ENCODE results near the gene RASGRF2.

Gene RASGRF2, protein sequence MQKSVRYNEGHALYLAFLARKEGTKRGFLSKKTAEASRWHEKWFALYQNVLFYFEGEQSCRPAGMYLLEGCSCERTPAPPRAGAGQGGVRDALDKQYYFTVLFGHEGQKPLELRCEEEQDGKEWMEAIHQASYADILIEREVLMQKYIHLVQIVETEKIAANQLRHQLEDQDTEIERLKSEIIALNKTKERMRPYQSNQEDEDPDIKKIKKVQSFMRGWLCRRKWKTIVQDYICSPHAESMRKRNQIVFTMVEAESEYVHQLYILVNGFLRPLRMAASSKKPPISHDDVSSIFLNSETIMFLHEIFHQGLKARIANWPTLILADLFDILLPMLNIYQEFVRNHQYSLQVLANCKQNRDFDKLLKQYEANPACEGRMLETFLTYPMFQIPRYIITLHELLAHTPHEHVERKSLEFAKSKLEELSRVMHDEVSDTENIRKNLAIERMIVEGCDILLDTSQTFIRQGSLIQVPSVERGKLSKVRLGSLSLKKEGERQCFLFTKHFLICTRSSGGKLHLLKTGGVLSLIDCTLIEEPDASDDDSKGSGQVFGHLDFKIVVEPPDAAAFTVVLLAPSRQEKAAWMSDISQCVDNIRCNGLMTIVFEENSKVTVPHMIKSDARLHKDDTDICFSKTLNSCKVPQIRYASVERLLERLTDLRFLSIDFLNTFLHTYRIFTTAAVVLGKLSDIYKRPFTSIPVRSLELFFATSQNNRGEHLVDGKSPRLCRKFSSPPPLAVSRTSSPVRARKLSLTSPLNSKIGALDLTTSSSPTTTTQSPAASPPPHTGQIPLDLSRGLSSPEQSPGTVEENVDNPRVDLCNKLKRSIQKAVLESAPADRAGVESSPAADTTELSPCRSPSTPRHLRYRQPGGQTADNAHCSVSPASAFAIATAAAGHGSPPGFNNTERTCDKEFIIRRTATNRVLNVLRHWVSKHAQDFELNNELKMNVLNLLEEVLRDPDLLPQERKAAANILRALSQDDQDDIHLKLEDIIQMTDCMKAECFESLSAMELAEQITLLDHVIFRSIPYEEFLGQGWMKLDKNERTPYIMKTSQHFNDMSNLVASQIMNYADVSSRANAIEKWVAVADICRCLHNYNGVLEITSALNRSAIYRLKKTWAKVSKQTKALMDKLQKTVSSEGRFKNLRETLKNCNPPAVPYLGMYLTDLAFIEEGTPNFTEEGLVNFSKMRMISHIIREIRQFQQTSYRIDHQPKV (N-terminal part only)

DNA sequence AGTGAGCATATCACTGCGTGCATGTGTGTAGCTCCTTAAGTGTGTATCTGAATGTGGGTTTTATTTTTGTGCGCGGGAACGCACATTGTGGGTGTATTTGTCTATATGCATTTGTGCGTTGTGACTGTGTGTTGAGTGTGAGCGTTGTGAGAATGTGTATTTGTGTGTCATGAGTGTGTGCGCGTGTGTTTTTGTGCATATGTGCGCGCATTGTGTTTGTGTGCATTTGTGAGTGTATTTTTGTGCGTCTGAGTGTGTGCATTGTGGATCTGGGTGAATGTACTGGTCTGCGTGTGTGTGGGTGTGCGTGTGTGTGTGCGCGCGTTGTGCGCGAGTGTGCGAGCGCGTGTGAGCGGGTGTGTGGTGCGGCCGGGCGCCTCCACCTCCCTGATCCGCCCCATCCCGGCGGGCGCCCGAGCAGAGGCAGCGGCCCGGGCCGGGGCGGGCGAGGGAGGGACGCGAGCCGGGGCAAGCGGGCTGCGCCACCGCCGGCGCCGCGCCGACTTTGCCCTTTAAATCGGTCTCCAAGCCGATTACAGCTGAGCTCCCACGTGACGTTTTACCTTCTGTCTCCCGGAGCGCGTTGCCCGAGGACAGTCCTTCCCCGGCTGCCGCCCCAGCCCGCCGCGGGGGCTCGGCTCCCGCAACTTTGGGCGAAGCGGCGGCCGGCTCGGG lies at the start of gene RASGRF2:
RASGRF2 (plus strand) TSS at position 596 of the 675 bp plus-strand sequence. CDS start 376 bp downstream, outside the sequence.
- ChIA-PET POLR2A (no interaction called here), CTCF (interaction anchor here (0.6 kb wide), 1 partner anchor 235 kb away, joined by 3 read pairs; no protein-coding TSS in a partner anchor)
- DNase-seq (ENCODE audit: extremely low spot score), result peak; percentile 67
- TF ChIP-seq CTBP1 (IDR thresholded peaks at IDR 0.05; ENCODE audit: borderline replicate concordance), result no peak
- TF ChIP-seq, protein P1, sequence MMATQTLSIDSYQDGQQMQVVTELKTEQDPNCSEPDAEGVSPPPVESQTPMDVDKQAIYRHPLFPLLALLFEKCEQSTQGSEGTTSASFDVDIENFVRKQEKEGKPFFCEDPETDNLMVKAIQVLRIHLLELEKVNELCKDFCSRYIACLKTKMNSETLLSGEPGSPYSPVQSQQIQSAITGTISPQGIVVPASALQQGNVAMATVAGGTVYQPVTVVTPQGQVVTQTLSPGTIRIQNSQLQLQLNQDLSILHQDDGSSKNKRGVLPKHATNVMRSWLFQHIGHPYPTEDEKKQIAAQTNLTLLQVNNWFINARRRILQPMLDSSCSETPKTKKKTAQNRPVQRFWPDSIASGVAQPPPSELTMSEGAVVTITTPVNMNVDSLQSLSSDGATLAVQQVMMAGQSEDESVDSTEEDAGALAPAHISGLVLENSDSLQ (IDR thresholded peaks at IDR 0.05), result no peak
- no peak for TF ChIP-seq FOXK2 (IDR thresholded peaks at IDR 0.05)
- no peak for TF ChIP-seq FOXM1 (IDR thresholded peaks at IDR 0.05; ENCODE audit: borderline replicate concordance)
- TF ChIP-seq ELF4 (IDR thresholded peaks at IDR 0.05), result no peak
- no peak for TF ChIP-seq ARNT (IDR thresholded peaks at IDR 0.05)
- no peak for TF ChIP-seq SUZ12 (IDR thresholded peaks at IDR 0.05)
- no peak for TF ChIP-seq FOXA1 (IDR thresholded peaks at IDR 0.05)
- TF ChIP-seq HDGF (IDR thresholded peaks at IDR 0.05; ENCODE audit: borderline replicate concordance), result no peak
- TF ChIP-seq TARDBP (IDR thresholded peaks at IDR 0.05), result no peak
- no peak for TF ChIP-seq NFRKB (IDR thresholded peaks at IDR 0.05)
- TF ChIP-seq L3MBTL2 (conservative IDR thresholded peaks at IDR 0.05), result no peak
- no peak for TF ChIP-seq SP1 (IDR thresholded peaks at IDR 0.05)
- no peak for TF ChIP-seq BHLHE40 (IDR thresholded peaks at IDR 0.05; ENCODE audit: borderline replicate concordance)
- TF ChIP-seq ZNF384 (IDR thresholded peaks at IDR 0.05), result no peak
- TF ChIP-seq LEF1 (IDR thresholded peaks at IDR 0.05; ENCODE audit: borderline replicate concordance), result no peak

DNA sequence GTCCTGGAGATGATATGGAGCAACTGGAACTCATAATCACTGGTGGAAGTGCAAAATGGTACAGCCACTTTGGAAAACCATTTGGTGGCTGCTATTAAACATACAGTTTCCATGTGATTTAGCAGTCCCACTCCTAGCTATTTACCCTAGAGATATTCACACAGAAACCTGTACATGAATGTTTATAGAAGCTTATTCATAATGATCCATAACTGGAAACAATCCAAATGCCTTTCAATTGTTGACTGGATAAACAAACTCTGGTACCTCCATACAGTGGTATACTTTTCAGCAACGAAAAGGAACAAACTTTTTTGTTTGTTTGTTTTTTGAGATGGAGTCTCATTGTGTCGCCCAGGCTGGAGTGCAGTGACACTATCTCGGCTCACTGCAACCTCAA lies 47.7 kb upstream of the RASGRF2 start:
- no peak for TF ChIP-seq SP1 (IDR thresholded peaks at IDR 0.05)
- no peak for TF ChIP-seq BHLHE40 (IDR thresholded peaks at IDR 0.05; ENCODE audit: borderline replicate concordance)
- TF ChIP-seq, protein P1 (IDR thresholded peaks at IDR 0.05), result no peak
- DNase-seq (ENCODE audit: extremely low spot score), result no peak
- CTCF ChIA-PET, result no interaction called here
- POLR2A ChIA-PET, result no interaction called here

DNA sequence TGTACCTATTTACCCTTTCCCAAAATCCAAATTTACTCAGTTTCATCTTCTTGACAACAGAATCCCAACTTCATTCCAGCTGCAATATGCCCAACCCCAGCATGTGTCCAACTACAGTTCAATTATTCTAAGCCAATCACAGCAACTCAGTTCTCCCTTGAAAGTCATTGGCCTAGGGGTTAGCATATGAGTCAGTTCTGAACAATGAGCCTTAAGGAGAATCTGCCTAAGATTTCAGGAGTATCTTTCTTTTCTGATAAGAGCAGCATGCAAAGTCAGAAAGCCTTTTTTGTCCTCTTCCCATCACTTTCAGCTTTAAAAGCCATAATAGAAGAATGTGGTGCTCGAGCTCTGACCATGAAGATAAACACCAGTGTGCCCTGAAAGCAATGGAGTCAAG lies 44.4 kb upstream of the RASGRF2 start:
- CTCF ChIA-PET, result no interaction called here
- DNase-seq (ENCODE audit: extremely low spot score), result no peak
- no peak for TF ChIP-seq FOXA1 (IDR thresholded peaks at IDR 0.05)
- no peak for TF ChIP-seq ARNT (IDR thresholded peaks at IDR 0.05)
- no peak for TF ChIP-seq FOXM1 (IDR thresholded peaks at IDR 0.05; ENCODE audit: borderline replicate concordance)
- no peak for TF ChIP-seq L3MBTL2 (conservative IDR thresholded peaks at IDR 0.05)
- TF ChIP-seq SUZ12 (IDR thresholded peaks at IDR 0.05), result no peak
- TF ChIP-seq, protein P1 (IDR thresholded peaks at IDR 0.05), result no peak
- no peak for TF ChIP-seq LEF1 (IDR thresholded peaks at IDR 0.05; ENCODE audit: borderline replicate concordance)
- no peak for TF ChIP-seq BHLHE40 (IDR thresholded peaks at IDR 0.05; ENCODE audit: borderline replicate concordance)
- no peak for TF ChIP-seq NFRKB (IDR thresholded peaks at IDR 0.05)
- TF ChIP-seq ZNF384 (IDR thresholded peaks at IDR 0.05), result no peak
- no peak for TF ChIP-seq SP1 (IDR thresholded peaks at IDR 0.05)
- no peak for TF ChIP-seq FOXK2 (IDR thresholded peaks at IDR 0.05)
- TF ChIP-seq CTBP1 (IDR thresholded peaks at IDR 0.05; ENCODE audit: borderline replicate concordance), result no peak
- no peak for TF ChIP-seq ELF4 (IDR thresholded peaks at IDR 0.05)
- no peak for TF ChIP-seq HDGF (IDR thresholded peaks at IDR 0.05; ENCODE audit: borderline replicate concordance)
- POLR2A ChIA-PET, result no interaction called here

DNA sequence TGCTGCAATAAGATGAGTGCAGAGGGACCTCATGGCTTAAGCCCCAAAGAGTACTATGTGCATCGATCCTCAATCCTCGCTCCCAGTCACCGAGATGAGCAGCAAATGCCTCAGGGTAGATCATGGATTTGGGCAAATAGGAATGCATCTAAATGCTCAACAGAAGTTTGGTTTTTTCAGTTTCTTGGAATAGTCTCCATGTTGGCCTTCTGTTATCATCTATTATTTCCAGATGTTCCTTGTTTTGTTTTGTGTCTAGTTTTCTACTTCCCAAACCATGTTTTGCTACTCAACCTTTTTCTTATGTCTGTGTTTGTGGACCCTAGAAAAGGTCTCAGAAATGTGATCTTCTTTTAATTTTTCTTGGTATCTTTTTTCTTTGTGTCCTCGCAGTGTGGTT lies 43.5 kb upstream of the RASGRF2 start:
- ChIA-PET CTCF (no interaction called here), POLR2A (interaction anchor here (0.6 kb wide), 1 partner anchor 195 kb away, joined by 3 read pairs; no protein-coding TSS in a partner anchor)
- no peak for TF ChIP-seq SP1 (IDR thresholded peaks at IDR 0.05)
- no peak for TF ChIP-seq ARNT (IDR thresholded peaks at IDR 0.05)
- TF ChIP-seq L3MBTL2 (conservative IDR thresholded peaks at IDR 0.05), result no peak
- no peak for TF ChIP-seq HDGF (IDR thresholded peaks at IDR 0.05; ENCODE audit: borderline replicate concordance)
- TF ChIP-seq SUZ12 (IDR thresholded peaks at IDR 0.05), result no peak
- no peak for TF ChIP-seq FOXA1 (IDR thresholded peaks at IDR 0.05)
- TF ChIP-seq FOXM1 (IDR thresholded peaks at IDR 0.05; ENCODE audit: borderline replicate concordance), result no peak
- no peak for TF ChIP-seq TARDBP (IDR thresholded peaks at IDR 0.05)
- TF ChIP-seq ELF4 (IDR thresholded peaks at IDR 0.05), result no peak
- TF ChIP-seq CTBP1 (IDR thresholded peaks at IDR 0.05; ENCODE audit: borderline replicate concordance), result no peak
- no peak for DNase-seq (ENCODE audit: extremely low spot score)

DNA sequence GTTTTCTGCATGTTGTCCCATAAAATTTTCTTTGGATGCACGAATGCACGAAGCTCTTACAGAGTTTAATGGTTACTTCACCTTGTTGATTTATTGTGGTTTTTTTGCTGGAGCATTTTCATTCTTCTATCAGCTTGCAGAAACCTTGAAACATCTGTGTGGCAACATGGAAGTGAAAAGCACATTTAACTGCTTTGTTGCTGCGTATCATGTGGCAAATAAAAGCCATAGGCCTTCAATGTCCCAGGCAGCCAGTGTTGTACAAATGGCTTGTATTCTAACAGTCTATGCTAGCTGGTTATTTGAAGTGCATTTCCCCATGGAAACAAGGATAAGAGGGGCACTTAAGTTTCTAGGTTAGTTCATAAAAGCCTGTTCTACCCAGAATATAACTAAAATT lies 42.5 kb upstream of the RASGRF2 start:
- ChIA-PET CTCF (interaction anchor here (0.6 kb wide), 1 partner anchor 278 kb away, joined by 6 read pairs; no protein-coding TSS in a partner anchor), POLR2A (no interaction called here)

More for the DNA sequence above, 42.5 kb upstream of the RASGRF2 start:
- DNase-seq (ENCODE audit: extremely low spot score), result no peak
- no peak for TF ChIP-seq ZNF384 (IDR thresholded peaks at IDR 0.05)
- TF ChIP-seq TARDBP (IDR thresholded peaks at IDR 0.05), result no peak
- TF ChIP-seq FOXK2 (IDR thresholded peaks at IDR 0.05), result no peak
- TF ChIP-seq SUZ12 (IDR thresholded peaks at IDR 0.05), result no peak
- TF ChIP-seq CTBP1 (IDR thresholded peaks at IDR 0.05; ENCODE audit: borderline replicate concordance), result no peak
- TF ChIP-seq L3MBTL2 (conservative IDR thresholded peaks at IDR 0.05), result no peak
- TF ChIP-seq SP1 (IDR thresholded peaks at IDR 0.05), result no peak
- no peak for TF ChIP-seq NFRKB (IDR thresholded peaks at IDR 0.05)
- TF ChIP-seq FOXA1 (IDR thresholded peaks at IDR 0.05), result no peak
- no peak for TF ChIP-seq BHLHE40 (IDR thresholded peaks at IDR 0.05; ENCODE audit: borderline replicate concordance)
- no peak for TF ChIP-seq ARNT (IDR thresholded peaks at IDR 0.05)
- TF ChIP-seq HDGF (IDR thresholded peaks at IDR 0.05; ENCODE audit: borderline replicate concordance), result no peak

Data from HEK293T (cell line).